HUDEP-2 (cell line): ENCODE measurements around the gene CD300LF.

Experiments used
- DNase-seq, 76 experiments: peaks; one replicate each; lab custom pipeline; 2025; ENCODE audit not compliant: unreplicated experiment in 76 of 76; lab: John Stamatoyannopoulos, UW

Gene CD300LF

DNA sequence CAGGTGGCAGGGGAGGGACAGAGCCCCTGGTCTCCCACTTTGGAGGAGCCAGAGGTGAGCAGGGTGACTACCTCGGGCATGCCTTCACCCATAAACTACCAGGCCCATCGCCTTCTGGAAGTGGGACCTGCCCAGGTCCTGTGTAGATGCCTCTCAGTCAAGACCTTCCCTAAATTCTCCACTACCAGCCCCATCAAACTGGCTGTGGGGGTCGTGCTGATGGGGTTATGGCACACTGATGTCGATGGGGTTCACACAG, 18.6 kb upstream of the CD300LF start:
- no peak for DNase-seq

DNA sequence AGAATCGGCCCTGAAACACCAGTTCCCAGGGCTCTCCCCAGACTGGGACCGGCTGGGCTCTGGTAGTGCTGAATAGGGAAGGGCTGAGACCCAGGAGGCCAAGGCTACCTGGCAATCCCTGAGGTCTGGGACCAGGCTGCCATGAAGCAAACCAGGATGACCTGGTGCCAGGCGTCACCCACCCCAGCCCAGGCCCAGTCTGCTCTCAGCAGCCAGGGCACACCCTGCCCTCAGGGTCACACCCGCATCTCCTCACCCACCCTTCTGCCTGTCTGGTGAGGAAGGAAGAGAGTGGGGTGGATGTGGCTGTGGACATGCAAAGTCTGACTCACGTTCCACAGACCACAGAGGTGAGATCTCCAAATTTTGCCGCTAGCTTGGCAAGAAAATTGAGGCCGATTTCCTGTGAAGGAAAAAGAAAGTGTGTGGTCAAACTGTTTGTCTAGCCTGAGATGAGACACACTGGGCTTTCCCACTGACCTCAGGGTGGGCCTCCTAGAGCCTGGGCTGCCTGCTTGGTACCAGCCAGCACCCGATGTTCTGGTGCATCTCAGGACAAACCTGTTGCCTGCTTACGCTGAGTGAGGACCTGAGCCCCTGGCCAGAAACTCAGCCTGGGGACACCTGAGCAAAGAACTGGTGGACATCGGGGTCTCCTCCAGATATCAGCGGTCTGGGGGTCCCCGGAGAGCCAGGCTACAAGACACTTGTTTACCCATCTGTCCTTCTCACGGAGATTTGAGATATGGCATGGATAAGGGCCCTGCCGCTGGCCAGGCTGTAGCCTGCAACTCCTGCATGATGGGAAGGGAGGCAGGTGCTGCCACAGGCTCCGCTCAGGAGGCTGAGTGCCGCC, 18.0 kb upstream of the CD300LF start:
- no peak for DNase-seq

- no peak for DNase-seq
Measured at GRCh38 chr17:74729866-74730265, 17.1 kb upstream of the CD300LF start.

DNA sequence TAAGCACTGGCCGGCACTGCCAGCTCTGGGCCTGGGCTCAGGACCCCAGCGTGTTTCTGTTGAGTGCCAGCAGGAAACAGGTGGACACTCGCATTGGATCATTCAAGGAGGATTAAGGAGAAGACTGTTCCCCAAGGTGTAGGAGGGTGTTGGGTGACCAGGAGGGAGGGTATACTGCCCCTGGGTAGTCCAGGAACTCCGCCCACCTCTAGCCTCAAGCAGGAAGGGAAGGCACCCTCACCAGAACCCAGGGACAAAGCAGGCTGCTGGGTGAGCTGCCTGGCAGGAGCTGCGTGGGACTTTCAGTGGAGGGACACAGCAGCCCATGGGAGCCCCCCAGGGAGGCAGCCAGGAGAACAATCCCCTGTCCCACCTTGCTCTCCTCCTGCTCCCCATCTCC, 16.6 kb upstream of the CD300LF start:
- no peak for DNase-seq

- DNase-seq, result no peak
Measured at GRCh38 chr17:74728702-74729075, 16.0 kb upstream of the CD300LF start.

DNA sequence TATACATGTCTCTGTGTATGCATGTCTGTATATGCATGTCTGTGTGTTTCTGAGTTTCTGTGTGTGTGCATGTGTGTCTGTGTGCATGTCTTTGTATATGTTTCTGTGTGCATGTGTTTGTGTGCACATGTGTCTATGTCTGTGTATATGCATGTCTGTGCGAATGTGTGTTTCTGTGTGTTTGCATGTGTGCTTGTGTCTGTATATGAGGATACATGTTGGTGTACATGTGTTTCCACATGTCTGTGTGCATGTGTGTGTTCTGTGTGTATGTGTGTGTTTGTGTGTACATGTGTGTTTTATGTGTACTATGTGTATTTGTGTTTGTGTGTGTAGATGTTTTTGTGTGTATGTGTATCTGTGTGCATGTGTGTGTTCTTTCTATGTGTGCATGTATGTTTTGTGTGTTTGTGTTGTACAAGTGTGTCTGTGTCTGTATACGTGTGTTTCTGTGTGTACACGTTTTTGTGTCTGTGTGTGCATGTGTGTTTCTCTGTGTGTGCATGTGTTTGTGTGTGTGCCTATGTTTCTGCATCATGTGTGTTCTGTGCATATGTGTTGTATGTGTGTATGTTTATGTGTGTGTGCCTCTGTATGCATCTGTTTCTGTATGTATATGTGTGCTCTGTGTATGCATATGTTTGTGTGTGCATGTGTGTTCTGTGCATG, 15.4 kb upstream of the CD300LF start:
- no peak for DNase-seq

GRCh38 chr17:74725111-74725510, 12.4 kb upstream of the CD300LF start:
- no peak for DNase-seq

DNA sequence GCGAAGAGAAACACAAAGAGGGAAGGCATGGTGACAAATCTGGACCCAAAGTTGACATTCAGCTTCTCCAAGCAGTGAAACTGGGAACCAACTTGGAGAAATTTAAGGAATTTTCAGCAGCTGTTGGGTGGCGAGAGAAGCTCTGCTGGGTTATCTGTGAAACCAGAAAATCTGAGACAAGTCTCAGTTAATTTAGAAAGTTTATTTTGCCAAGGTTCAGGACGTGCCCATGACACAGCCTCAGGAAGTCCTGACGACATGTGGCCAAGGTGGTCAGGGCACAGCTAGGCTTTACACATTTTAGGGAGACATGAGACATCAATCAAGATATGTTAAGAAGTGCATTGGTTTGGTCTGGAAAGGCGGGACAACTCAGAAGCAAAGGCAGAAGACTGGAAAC, 11.2 kb upstream of the CD300LF start:
- no peak for DNase-seq

DNA sequence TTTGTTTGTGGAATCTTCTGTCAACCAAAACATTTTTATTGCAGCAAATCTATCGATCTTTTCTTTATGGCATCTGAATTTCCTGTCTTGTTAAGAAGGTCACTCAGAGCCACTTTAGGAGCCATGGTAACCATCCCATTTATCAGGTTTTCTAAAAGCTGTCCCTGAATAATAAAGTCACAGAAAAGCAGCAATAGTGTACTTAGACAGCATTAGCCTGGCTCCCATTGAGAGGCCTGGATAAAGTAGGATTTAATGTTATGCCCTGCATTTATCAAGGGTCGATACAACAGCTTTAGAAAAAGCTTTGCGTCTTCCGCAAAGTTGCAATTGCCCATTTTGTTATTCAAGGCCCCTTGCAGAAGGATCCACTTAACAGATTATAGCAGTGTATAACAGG, 10.1 kb upstream of the CD300LF start:
- DNase-seq, result no peak

GRCh38 chr17:74720506-74720905, 7.8 kb upstream of the CD300LF start:
- no peak for DNase-seq

DNA sequence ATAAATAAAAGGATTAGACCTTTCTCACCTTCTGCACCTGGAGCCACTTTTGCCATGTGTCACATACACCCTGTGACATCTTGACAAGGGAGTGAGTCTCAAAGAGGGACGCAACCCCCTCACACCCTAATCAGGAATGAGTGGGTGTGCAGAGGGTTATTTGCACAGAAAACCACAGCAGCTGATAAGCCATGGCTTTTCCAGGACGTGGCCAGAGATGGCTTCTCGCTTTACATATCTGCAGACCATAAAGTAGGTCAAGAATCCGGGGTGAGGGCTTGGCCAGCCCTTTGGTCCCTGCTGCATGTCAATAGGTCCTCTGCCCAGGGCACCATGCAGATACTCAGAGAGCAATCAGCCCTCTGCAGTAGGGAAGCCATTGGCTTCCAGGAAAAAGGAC, 2.4 kb upstream of the CD300LF start:
- DNase-seq, result peak in 8 of 76 experiments; percentile 8 to 55 (median 25)

DNA sequence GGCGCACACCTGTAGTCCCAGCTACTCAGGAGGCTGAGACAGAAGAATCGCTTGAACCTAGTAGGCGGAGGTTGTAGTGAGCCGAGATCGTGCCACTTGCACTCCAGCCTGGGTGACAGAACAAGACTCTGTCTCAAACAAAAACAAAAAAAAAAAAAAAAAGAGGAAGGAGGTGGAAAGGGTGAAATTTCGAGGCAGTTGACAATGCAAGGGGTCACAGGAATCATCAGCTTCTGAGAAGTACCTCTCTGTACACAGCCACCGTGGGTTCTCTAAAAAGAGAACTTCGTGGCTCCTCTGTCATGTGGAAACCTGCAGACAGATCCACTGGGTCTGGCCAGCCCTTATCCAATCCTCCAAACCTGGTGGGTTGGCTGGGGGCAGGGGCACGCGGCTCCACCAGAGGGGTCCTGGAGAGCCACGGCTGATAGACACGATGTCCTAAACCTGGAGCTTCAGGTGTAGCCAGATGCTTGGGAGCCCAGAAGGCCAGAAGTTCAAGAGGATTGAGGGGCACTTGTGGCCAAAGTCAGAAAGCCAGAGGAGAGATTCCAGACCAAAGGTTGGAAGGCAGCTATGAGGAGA, 540 bp upstream of the CD300LF start:
- no peak for DNase-seq

DNA sequence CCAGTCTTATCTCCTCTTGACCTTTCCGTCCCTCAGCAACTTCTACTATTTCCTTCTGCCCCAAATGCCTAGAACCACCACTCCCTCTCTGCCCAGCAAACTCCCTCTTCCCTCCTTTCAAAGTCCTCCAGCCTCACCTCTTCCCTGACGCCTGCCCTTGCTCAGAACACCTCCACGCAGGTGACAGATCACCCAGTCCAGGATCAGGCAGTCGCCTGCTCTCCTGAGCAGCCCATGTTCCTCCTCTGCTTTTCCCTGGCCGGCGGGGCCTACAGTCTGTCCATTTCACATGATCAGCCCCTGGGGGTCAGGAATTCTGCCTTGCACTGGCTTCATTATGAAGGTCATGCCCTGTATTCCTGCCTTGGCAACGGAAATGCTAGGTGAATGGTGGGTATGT, 422 bp downstream of the CD300LF start:
- DNase-seq, result no peak

- no peak for DNase-seq
Measured at GRCh38 chr17:74711058-74711824, 1.5 kb downstream of the CD300LF start.

GRCh38 chr17:74704544-74704943, 8.2 kb downstream of the CD300LF start:
- DNase-seq, result no peak

DNA sequence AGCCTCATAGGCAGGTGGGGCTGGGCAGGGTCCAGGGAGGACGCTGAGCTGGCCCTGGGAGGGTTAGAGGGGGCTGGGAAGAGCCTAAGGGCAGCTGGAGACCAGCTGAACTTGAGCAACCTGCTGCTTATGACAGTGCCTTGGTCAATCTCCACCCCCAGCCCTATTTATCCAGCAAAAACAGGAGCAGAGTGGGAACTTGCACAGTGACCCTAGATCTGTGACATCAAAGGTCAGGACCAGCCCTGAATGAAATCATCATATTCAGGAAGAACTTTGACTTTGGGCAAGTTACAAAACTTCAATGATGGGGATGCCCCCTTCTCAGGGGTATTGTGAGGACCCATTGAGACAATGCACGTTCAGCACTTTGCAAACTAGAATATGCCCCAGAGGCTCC, 9.4 kb downstream of the CD300LF start:
- no peak for DNase-seq

- DNase-seq, result no peak
Measured at GRCh38 chr17:74702116-74702871, 10.4 kb downstream of the CD300LF start.

GRCh38 chr17:74699236-74699635, 13.5 kb downstream of the CD300LF start:
- DNase-seq, result no peak

DNA sequence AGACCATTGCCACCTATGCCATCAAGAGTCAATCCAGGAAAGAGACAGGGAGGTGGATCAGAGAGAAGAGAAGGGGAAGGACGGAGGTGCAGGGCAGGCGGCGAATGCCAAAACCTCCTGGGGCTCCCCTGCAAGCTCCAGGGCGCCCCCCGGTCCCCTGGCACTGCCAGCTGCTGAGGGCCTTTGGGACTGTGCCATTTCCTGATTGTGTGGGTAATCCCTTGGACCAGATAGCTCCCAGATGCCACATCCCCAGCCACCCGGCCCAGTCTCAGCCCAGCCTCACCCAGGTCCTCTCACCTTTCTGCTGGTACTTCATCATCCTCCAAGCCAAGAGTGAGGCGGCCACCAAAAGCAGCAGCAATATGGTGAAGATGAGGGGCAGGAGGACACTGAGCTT, 14.7 kb downstream of the CD300LF start:
- DNase-seq, result no peak

DNA sequence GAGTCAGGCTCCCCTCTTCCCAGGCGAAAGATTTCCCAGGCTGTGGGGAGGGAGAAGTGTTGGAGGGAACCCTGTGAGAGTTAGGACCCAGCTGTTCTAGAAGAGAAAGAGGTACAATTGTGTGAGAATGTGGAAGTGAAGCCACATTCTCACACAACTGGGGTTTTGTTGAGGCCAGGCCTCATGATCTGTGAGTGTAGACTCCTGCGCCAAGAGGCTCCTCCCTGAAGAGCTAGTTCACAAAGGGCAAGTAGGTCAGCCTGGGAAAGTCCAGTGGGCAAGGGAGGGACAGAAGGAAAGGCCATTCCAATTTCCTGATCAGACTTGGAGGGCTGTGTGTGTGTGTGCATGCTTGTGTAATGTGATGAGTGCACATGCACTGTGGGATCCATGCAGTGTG, 15.2 kb downstream of the CD300LF start:
- DNase-seq, result no peak

DNA sequence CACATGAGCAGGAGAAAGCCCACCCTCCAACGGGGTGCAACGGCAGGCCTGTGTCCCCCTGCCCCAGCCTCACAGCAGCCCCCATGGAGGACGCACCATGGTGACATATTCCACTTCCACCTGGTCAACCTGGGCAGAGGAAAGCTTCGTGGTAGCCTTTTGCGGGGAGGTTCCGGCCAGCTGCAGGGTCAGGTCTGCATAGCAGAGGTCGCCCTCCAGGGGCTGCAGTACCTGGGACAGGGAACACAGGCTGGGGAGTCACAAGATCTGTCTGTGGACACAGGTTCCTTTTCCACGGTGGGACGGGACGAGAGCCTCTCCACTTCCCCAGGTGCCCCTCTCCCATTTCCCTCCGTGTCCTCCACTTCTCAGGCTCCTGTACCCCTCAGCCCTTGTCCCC, 17.1 kb downstream of the CD300LF start:
- no peak for DNase-seq
